ENCODE results near the gene CFLAR.

The CFLAR gene

DNA sequence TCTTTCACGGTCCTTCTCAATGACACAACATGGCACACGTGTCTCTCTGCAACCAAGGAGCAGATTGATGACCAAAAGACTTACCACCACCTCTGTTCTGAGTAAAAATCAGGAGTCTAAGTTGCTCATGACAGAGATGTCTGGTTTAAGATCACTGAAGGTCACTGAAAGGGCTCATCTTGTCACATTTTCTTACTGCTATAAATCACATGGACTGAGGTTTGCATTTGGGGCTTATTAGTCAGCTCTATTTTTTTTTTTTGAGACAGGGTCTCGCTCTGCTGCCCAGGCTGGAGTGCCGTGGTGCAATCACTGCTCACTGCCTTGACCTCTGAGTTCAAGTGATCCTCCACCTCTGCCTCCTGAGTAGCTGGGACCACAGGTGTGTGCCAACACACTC lies 19.4 kb downstream of the CFLAR start:
- Histone ChIP-seq H3K9me2 (ENCODE audit: low read depth, low read length) (no peaks in the 10 kb centered on the region), H3K36me3 (ENCODE audit: insufficient read depth, low read length) (peaks cover 52% of the 10 kb centered on the region), H3K9me3 (ENCODE audit: low read length) (no peaks in the 10 kb centered on the region), H3K4me3 (ENCODE audit: low read depth, low read length, poor library complexity, severe bottlenecking) (no peak overlapping the region), H3F3A (ENCODE audit: insufficient read depth, low read length) (no peaks in the 10 kb centered on the region; the same call in 1 of the 2 replicates), H2AFZ (ENCODE audit: low read length) (no peak overlapping the region), H3K9ac (ENCODE audit: low read length) (no peak overlapping the region), H3K79me2 (ENCODE audit: insufficient read depth, low read length) (no peaks in the 10 kb centered on the region), H4K20me1 (ENCODE audit: insufficient read depth, low read length) (no peaks in the 10 kb centered on the region), H3K4me1 (ENCODE audit: insufficient read depth, low read length, severe bottlenecking) (peaks cover 18% of the 10 kb centered on the region), H3K27ac (ENCODE audit: low read depth, low read length, poor library complexity, severe bottlenecking) (no peak overlapping the region), H3K27me3 (ENCODE audit: insufficient read depth, low read length) (no peaks in the 10 kb centered on the region), H3K4me2 (ENCODE audit: low read length) (no peak overlapping the region)
- no peak for TF ChIP-seq EZH2 (IDR thresholded peaks at IDR 0.05; ENCODE audit: borderline replicate concordance, low read length)
- TF ChIP-seq, protein P1, sequence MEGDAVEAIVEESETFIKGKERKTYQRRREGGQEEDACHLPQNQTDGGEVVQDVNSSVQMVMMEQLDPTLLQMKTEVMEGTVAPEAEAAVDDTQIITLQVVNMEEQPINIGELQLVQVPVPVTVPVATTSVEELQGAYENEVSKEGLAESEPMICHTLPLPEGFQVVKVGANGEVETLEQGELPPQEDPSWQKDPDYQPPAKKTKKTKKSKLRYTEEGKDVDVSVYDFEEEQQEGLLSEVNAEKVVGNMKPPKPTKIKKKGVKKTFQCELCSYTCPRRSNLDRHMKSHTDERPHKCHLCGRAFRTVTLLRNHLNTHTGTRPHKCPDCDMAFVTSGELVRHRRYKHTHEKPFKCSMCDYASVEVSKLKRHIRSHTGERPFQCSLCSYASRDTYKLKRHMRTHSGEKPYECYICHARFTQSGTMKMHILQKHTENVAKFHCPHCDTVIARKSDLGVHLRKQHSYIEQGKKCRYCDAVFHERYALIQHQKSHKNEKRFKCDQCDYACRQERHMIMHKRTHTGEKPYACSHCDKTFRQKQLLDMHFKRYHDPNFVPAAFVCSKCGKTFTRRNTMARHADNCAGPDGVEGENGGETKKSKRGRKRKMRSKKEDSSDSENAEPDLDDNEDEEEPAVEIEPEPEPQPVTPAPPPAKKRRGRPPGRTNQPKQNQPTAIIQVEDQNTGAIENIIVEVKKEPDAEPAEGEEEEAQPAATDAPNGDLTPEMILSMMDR (IDR thresholded peaks at IDR 0.05; ENCODE audit: low read length): no peak

DNA sequence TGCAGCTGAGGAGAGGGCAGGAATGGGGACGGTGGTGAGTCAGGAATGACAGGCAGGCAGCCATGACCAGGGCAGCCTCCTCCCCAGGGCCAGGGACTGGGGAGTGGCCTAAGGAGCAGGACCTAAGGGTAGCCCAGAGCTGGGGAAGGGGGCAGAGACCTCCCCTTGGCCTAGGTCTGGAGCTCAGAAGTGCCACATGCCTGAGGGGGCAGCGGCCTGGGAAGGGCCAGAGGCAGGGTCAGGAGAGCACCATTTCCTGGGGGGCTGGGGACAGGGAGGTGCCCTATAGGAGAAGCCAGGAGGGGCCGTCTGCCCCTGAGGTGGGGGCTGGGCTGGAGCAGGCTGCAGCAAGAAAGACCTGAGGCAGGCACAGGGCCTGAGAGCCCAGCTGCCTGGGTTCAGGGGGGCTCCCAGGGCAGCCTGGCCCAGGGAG lies 20.9 kb downstream of the CFLAR start:
- H3F3A ChIP-seq (ENCODE audit: insufficient read depth, low read length): no peaks in the 10 kb centered on the region; the same call in 1 of the 2 replicates
- H3K79me2 ChIP-seq (ENCODE audit: insufficient read depth, low read length): no peaks in the 10 kb centered on the region
- TF ChIP-seq EZH2 (IDR thresholded peaks at IDR 0.05; ENCODE audit: borderline replicate concordance, low read length): no peak
- TF ChIP-seq, protein P1 (IDR thresholded peaks at IDR 0.05; ENCODE audit: low read length): no peak
- H3K9me2 ChIP-seq (ENCODE audit: low read depth, low read length): no peaks in the 10 kb centered on the region
- H3K9me3 ChIP-seq (ENCODE audit: low read length): no peaks in the 10 kb centered on the region
- no peaks in the 10 kb centered on the region for H3K27me3 ChIP-seq (ENCODE audit: insufficient read depth, low read length)
- H4K20me1 ChIP-seq (ENCODE audit: insufficient read depth, low read length): no peaks in the 10 kb centered on the region
- no peak overlapping the region for H3K9ac ChIP-seq (ENCODE audit: low read length)
- H3K36me3 ChIP-seq (ENCODE audit: insufficient read depth, low read length): peaks cover 60% of the 10 kb centered on the region
- no peak overlapping the region for H2AFZ ChIP-seq (ENCODE audit: low read length)
- H3K27ac ChIP-seq (ENCODE audit: low read depth, low read length, poor library complexity, severe bottlenecking): no peak overlapping the region
- no peak overlapping the region for H3K4me2 ChIP-seq (ENCODE audit: low read length)
- no peak overlapping the region for H3K4me3 ChIP-seq (ENCODE audit: low read depth, low read length, poor library complexity, severe bottlenecking)
- peaks cover 3% of the 10 kb centered on the region for H3K4me1 ChIP-seq (ENCODE audit: insufficient read depth, low read length, severe bottlenecking)

DNA sequence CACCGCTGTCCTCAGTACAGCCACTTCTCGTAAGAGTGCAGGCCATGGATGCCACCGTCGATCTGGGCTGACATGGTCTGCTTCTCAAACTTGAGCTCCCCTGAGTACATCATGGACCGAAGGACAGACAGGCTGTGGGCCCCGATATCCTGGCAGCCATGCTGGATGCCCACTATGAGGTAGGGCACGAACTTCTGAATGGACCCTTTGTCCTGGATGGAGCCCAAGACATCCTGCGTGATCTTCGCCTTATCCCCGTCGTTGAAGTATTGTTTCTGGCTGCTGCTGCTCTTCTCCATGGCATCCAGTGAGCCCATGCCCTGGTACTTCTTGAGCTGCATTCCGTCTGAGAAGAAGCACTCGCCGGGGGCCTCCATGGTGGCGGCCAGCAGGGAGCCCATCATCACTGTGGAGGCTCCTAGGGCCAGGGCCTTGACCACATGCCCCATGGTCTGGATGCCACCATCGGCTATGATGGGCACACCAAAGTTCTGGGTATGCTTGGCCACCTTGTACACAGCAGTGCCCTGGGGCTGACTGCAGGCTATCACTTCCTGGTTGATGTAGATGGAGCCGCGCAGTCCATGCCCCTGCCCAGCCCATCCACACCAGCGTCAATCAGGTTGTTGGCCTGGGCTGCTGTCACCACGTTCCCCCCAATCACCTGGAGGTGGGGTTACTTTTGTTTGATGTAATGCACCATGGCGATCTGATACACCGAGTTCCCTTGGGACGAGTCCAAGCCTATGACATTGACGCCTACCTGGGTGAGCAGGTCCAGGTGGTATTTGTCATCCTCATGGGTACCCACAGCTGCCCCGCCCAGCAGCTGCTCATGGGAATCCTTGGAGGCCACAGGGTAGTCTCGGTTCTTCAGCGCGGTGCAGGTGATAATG lies 21.8 kb downstream of the CFLAR start:
- Histone ChIP-seq H3F3A (ENCODE audit: insufficient read depth, low read length) (no peaks in the 10 kb centered on the region; the same call in 1 of the 2 replicates), H3K27me3 (ENCODE audit: insufficient read depth, low read length) (no peaks in the 10 kb centered on the region), H3K9me2 (ENCODE audit: low read depth, low read length) (no peaks in the 10 kb centered on the region), H3K36me3 (ENCODE audit: insufficient read depth, low read length) (peaks cover 66% of the 10 kb centered on the region), H3K27ac (ENCODE audit: low read depth, low read length, poor library complexity, severe bottlenecking) (no peak overlapping the region), H3K9me3 (ENCODE audit: low read length) (no peaks in the 10 kb centered on the region), H3K4me1 (ENCODE audit: insufficient read depth, low read length, severe bottlenecking) (no peaks in the 10 kb centered on the region), H3K4me2 (ENCODE audit: low read length) (no peak overlapping the region), H3K4me3 (ENCODE audit: low read depth, low read length, poor library complexity, severe bottlenecking) (no peak overlapping the region), H3K9ac (ENCODE audit: low read length) (no peak overlapping the region), H4K20me1 (ENCODE audit: insufficient read depth, low read length) (no peaks in the 10 kb centered on the region), H3K79me2 (ENCODE audit: insufficient read depth, low read length) (no peaks in the 10 kb centered on the region), H2AFZ (ENCODE audit: low read length) (no peak overlapping the region)
- no peak for TF ChIP-seq EZH2 (IDR thresholded peaks at IDR 0.05; ENCODE audit: borderline replicate concordance, low read length)
- TF ChIP-seq, protein P1 (IDR thresholded peaks at IDR 0.05; ENCODE audit: low read length): no peak

Data from OCI-LY1 (cell line).